Measurements from ENCODE around the gene SLC38A8.

SLC38A8 gene

DNA sequence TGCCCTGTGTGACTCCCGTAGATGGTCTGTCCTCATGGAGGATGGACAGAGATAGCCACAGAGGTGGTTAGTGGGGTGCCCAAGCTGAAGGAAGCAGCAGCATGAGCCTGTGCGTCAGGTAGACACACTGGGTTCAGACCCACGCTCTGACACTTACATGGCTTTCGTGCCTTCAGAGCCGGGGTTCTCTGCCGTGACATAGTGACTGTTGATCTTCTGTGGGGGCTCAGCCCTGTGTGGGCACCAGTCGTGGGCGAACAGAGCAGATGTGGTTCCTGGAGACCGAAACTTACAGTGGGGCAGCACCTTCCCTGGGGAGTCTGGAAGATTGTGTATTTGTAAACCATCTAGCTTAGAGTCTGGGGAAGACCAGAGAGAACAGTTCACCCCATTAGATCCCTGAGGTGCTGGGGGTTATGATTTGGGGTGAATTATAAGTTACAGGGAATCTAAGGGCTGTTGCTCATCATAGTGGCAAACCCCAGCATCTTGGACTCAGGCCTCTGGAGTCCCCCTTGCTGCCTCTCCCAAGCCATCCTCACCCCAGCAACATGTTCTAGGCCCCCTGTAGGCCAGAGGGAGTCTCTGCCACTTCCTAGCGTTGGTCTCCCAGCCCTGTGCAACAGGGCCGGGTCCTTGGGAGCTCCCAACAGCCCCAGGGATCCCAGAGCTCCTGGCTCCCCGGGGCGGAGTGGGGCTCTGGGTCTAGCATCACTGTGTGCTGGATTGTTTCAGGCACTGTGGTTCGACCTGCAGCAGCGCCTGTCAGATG lies 45.9 kb downstream of the SLC38A8 start:
- DNase-seq (ENCODE audit: low read depth in 2 of 2) = no peak

- no peak for DNase-seq (ENCODE audit: low read depth in 2 of 2)
Measured at GRCh38 chr16:83995754-83996153, 46.8 kb downstream of the SLC38A8 start.

GRCh38 chr16:83994703-83995102 lies 47.9 kb downstream of the SLC38A8 start:
- no peak for DNase-seq (ENCODE audit: low read depth in 2 of 2)

- DNase-seq (ENCODE audit: low read depth in 2 of 2) = no peak
Measured at GRCh38 chr16:83994087-83994486, 48.5 kb downstream of the SLC38A8 start.

GRCh38 chr16:83992624-83993023 lies 50.0 kb downstream of the SLC38A8 start:
- no peak for DNase-seq (ENCODE audit: low read depth in 2 of 2)

DNA sequence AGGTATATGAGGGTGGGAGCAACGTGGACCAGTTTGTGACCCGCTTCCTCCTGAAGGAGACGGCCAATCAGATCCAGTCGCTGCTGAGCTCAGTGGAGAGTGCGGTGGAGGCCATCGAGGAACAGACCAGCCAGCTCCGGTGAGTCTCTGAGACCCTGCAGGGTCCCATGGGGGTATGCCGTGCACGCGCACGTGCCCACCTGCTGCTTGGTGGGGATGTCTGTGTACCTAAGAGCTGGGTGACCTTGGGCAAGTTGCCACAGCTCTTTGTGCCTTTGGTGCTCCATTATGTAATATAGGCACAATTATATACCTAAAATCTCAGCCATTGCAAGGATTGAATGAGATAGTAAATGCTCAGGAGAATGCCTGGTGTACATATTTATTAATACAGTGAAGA lies 52.1 kb downstream of the SLC38A8 start:
- DNase-seq (ENCODE audit: low read depth in 2 of 2) = no peak

DNA sequence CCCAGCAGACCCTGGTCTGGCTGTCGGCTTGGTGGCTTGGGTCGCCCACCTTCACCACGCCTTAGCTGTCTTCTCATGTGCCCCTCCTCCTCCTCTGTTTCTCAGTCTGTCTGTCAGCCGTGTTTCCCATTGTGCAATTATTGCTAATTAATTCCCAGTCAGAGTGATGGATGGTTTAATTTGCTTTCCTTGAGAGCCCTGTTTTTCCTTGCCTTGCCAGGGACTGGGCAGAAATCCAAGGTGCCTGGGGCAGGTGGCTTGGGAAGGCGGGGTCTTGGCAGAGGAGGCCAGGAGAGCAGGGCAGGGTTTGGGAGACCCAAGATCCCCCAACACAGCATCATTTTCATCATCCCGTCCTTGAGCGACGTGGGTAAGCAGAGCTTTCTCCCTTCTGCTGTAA lies 53.3 kb downstream of the SLC38A8 start:
- DNase-seq (ENCODE audit: low read depth in 2 of 2) = no peak

- DNase-seq (ENCODE audit: low read depth in 2 of 2) = no peak
Measured at GRCh38 chr16:83983491-83983890, 59.1 kb downstream of the SLC38A8 start.

GRCh38 chr16:83981799-83982198 lies 60.8 kb downstream of the SLC38A8 start:
- DNase-seq (ENCODE audit: low read depth in 2 of 2) = no peak

- DNase-seq (ENCODE audit: low read depth in 2 of 2) = no peak
Measured at GRCh38 chr16:83980794-83981193, 61.8 kb downstream of the SLC38A8 start.

- no peak for DNase-seq (ENCODE audit: low read depth in 2 of 2)
Measured at GRCh38 chr16:83979441-83979840, 63.2 kb downstream of the SLC38A8 start.

DNA sequence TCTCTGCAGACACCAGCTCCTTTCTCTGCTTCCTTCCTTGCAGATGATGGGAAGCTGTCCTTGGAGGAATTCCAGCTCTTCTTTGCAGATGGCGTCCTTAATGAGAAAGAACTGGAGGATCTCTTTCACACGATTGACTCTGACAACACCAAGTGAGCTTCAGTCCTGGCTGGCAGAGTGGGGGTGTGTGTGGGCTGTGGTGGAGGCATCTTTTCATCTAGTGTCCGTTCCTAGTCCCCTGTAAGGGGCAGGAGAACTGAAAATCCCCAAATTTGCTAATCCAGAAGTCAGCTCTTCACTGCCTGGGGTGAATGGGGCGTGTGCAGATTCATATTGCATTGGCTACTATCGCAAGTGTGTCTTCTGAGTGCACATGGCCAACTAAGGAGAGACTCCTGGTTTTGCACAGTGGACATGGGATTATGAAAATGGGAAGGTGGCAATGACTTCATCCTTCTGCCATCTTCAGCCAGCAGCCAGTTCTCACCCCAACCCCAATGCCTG lies 64.1 kb downstream of the SLC38A8 start:
- no peak for DNase-seq (ENCODE audit: low read depth in 2 of 2)

GRCh38 chr16:83977056-83977815 lies 65.4 kb downstream of the SLC38A8 start:
- DNase-seq (ENCODE audit: low read depth in 2 of 2) = no peak

- DNase-seq (ENCODE audit: low read depth in 2 of 2) = no peak
Measured at GRCh38 chr16:83975590-83976260, 66.9 kb downstream of the SLC38A8 start.

GRCh38 chr16:83974475-83974874 lies 68.1 kb downstream of the SLC38A8 start:
- no peak for DNase-seq (ENCODE audit: low read depth in 2 of 2)

GRCh38 chr16:83973581-83974385 lies 68.8 kb downstream of the SLC38A8 start:
- no peak for DNase-seq (ENCODE audit: low read depth in 2 of 2)

GRCh38 chr16:83973077-83973476 lies 69.5 kb downstream of the SLC38A8 start:
- no peak for DNase-seq (ENCODE audit: low read depth in 2 of 2)

DNA sequence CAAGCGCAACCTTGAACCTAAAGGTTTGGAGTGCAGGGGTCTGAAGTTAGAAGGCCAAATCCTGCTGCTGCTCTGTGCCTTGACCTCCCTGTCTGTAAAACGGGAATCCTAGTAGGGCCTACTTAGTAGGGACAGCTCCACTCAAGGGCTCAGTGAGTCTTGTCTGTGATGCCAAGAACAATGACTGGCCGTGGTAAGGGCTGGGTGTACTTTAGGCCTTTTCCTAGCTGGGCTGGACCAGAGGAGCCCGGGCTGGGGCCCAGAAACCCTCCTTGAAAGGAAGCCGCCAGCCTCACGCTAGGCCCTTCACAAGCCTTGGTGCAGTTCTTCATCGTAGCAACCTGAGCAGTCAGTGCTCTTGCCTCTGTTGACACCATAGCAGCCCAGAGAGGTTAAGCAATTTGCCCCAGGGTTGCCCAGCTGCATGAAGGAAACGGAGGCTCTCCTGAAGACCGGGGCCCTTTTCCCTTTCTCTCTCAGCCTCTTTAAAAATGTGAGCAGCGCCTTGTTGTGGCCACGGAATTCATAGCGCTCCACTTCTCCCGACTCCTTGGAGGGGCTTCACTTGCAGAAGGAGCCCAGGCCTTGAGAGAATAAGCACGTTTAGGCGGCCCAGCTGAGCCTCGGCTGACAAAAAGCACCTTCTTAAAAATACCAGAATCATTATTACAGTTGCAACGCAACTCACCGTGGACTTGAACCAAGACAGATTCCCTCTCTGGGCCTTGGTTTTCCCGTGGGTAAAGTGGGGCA lies 70.2 kb downstream of the SLC38A8 start:
- DNase-seq (ENCODE audit: low read depth in 2 of 2) = no peak

GRCh38 chr16:83971165-83972130 lies 71.1 kb downstream of the SLC38A8 start:
- no peak for DNase-seq (ENCODE audit: low read depth in 2 of 2)

DNA sequence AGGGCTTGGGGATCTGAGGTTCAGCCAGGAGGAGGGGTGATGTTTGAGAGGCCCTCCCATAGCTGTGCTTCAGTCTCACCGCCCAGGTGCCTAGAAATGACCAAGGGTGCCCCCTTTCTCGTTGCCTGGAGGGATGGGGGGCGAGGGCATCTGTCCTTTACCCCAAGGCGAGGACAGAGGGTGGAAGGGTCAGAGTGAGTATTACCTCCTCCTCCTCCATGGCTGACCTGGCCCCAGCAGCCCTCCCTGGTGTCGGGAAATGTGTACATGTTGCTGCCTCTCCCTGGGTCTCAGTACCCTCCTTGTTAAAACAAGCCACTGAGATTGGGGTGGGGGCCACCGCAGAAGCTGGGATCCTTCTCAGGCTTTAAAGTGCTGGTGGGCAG lies 72.2 kb downstream of the SLC38A8 start:
- DNase-seq (ENCODE audit: low read depth in 2 of 2) = no peak
